A549 (cell line): ENCODE data around the gene HIGD1C.

Experiments
- CTCF ChIP-seq: fragments of >200 bp; sonication (Bioruptor Twin); formaldehyde crosslinking; IDR thresholded peaks from 3 replicates; pipeline ENCODE4 v1.5.1; 2016
- E2F6 ChIP-seq: IDR thresholded peaks from 2 replicates; pipeline ENCODE4 v1.6.1; 2012; ENCODE audit warnings: low read depth, borderline replicate concordance
- EP300 ChIP-seq, 2 experiments: fragments of >200 bp; sonication (Bioruptor Twin); formaldehyde crosslinking; IDR thresholded peaks; 2 replicates in 1 of 2; 3 replicates in 1 of 2; pipeline ENCODE4 v1.6.1; 2016 to 2017
- HMGXB4 ChIP-seq: fragments of 250-450 bp; sonication (Bioruptor Pico); IDR thresholded peaks from 2 replicates; pipeline ENCODE4 v1.5.0; 2021; ENCODE audit warnings: mild to moderate bottlenecking, moderate library complexity, borderline replicate concordance
- HOXB13 ChIP-seq: fragments of 250-450 bp; sonication (Bioruptor Pico); IDR thresholded peaks from 2 replicates; pipeline ENCODE4 v1.5.0; 2020; ENCODE audit warnings: low read depth, mild to moderate bottlenecking, moderate library complexity
- JUN ChIP-seq, 2 experiments: fragments of >200 bp; sonication (Bioruptor Twin); formaldehyde crosslinking; IDR thresholded peaks; 2 replicates in 1 of 2; 3 replicates in 1 of 2; pipeline ENCODE4 v1.6.1; 2016 to 2017
- KDM5A ChIP-seq: fragments of 200-600 bp; sonication (generic); IDR thresholded peaks from 2 replicates; pipeline ENCODE4 v1.6.1; 2016; ENCODE audit warnings: antibody characterized with exemption, mild to moderate bottlenecking
- POLR2A ChIP-seq: IDR thresholded peaks from 2 replicates; pipeline ENCODE4 v1.6.1; 2012; ENCODE audit warnings: mild to moderate bottlenecking, low read length
- POLR2AphosphoS2 ChIP-seq: conservative IDR thresholded peaks from 2 replicates; pipeline ENCODE4 v1.6.1; 2012; ENCODE audit warnings: low read length, improper control_type of control experiment, inconsistent platforms
- RAD21 ChIP-seq, 2 experiments: fragments of >200 bp in 1 of 2; sonication (Bioruptor Twin) in 1 of 2; formaldehyde crosslinking in 1 of 2; IDR thresholded peaks in 1 of 2; conservative IDR thresholded peaks in 1 of 2; 2 replicates in 1 of 2; 3 replicates in 1 of 2; pipeline ENCODE4 v1.6.1; 2012 to 2018; ENCODE audit warnings: inconsistent platforms in 1 of 2
- RCOR1 ChIP-seq: fragments of 150-350 bp; IDR thresholded peaks from 2 replicates; pipeline ENCODE4 v1.6.1; 2014; ENCODE audit warnings: antibody characterized with exemption, low read length, low read depth
- REST ChIP-seq: fragments of 200-600 bp; sonication (generic); IDR thresholded peaks from 2 replicates; pipeline ENCODE4 v1.6.1; 2016; ENCODE audit warnings: antibody characterized with exemption, mild to moderate bottlenecking, moderate library complexity
- RFX5 ChIP-seq: fragments of 450-650 bp; IDR thresholded peaks from 2 replicates; pipeline ENCODE4 v1.7.1; 2014; ENCODE audit warnings: antibody characterized with exemption, mild to moderate bottlenecking, moderate library complexity
- USF2 ChIP-seq: fragments of 450-650 bp; IDR thresholded peaks from 2 replicates; pipeline ENCODE4 v1.6.1; 2014; ENCODE audit warnings: antibody characterized with exemption

- no peak for TF ChIP-seq CTCF
- no peak for TF ChIP-seq POLR2AphosphoS2
- TF ChIP-seq RFX5: no peak
- TF ChIP-seq HMGXB4 (CRISPR knock-in tag): no peak
- no peak for TF ChIP-seq JUN (IDR thresholded peaks at IDR 0.05)
- no peak for TF ChIP-seq USF2
- TF ChIP-seq REST: no peak
- TF ChIP-seq EP300 (IDR thresholded peaks at IDR 0.05): no peak
- TF ChIP-seq RCOR1: no peak
- TF ChIP-seq POLR2A: no peak
- no peak for TF ChIP-seq RAD21 (conservative IDR thresholded peaks at IDR 0.05 in 1 of 2, IDR thresholded peaks at IDR 0.05 in 1 of 2)
- no peak for TF ChIP-seq E2F6
- no peak for TF ChIP-seq HOXB13 (CRISPR knock-in tag)
- no peak for TF ChIP-seq KDM5A
Measured at GRCh38 chr12:50985322-50985721, 33.0 kb downstream of the HIGD1C start.
